SU-DHL-6 (cell line): ENCODE measurements around the gene CDKN1A.

ENCODE experiments used
- EZH2phosphoT487 ChIP-seq: fragments of 200-600 bp; sonication (generic), shearing (Covaris generic); conservative IDR thresholded peaks from 2 replicates; pipeline ENCODE4 v1.6.1; 2018; ENCODE audit warnings: mild to moderate bottlenecking, antibody characterized with exemption, low read length, moderate library complexity, mixed read lengths
- TF ChIP-seq, protein P1 (sequence below): fragments of 200-600 bp; sonication (generic); IDR thresholded peaks from one replicate; pipeline ENCODE4 v1.5.1; 2017; ENCODE audit warnings: antibody characterized with exemption, mild to moderate bottlenecking, low read length, moderate library complexity; ENCODE audit not compliant: insufficient read depth, poor library complexity, severe bottlenecking

DNA sequence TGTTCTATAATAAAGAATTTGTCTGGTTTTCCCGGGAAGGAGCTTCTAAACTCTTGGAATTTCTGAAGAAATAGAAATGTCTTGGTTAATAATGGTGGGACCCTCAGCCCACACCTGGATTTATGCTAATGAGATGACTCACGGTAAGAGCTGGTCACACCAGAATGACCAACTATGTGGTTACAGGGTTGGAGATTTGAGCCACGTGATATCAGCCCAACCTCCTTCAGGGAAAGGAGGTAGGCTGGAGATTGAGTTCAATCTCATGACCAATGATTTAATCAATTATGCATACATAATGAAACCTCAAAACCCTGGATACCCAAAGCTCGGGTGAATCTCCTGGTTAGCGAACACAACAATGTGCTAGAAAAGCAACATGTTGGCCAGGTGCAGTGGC, 22.1 kb upstream of the CDKN1A start:
- TF ChIP-seq, protein P1, sequence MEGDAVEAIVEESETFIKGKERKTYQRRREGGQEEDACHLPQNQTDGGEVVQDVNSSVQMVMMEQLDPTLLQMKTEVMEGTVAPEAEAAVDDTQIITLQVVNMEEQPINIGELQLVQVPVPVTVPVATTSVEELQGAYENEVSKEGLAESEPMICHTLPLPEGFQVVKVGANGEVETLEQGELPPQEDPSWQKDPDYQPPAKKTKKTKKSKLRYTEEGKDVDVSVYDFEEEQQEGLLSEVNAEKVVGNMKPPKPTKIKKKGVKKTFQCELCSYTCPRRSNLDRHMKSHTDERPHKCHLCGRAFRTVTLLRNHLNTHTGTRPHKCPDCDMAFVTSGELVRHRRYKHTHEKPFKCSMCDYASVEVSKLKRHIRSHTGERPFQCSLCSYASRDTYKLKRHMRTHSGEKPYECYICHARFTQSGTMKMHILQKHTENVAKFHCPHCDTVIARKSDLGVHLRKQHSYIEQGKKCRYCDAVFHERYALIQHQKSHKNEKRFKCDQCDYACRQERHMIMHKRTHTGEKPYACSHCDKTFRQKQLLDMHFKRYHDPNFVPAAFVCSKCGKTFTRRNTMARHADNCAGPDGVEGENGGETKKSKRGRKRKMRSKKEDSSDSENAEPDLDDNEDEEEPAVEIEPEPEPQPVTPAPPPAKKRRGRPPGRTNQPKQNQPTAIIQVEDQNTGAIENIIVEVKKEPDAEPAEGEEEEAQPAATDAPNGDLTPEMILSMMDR: no peak
- TF ChIP-seq EZH2phosphoT487: no peak
